Measurements from ENCODE around the gene MYO3A.

DNA sequence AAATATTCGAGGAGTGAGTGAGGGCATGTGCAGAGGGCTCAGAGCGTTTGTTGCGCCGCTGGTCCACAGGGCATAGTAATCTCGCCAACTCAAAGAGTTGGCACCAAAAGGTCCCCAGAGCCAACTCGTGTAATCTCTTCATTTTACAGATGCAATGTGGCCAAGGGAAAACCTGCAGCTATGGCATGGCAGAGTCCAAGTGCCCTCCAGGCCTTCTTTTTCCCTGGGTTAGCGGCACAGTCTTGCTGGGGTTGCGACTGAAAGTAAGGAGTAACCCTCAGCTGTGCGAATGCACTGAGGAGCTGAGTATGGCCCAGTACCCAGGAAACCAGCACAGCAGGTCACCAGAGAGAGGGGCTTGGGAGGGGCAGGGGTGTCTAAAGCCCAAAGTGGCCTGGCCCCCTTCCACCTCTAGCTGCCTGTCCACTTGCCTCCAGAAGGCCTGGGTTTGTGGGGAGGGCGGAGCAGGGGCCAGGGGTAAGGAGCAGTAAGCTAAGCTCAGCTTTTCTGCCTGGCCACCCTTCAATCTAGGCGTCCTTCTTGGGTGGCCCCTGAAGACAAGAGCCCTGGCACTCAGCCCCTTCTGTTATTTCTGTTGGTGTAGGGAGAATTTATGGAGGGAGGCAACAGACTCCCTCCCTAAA is 279.2 kb downstream of the MYO3A start:
- TF ChIP-seq, protein P1, sequence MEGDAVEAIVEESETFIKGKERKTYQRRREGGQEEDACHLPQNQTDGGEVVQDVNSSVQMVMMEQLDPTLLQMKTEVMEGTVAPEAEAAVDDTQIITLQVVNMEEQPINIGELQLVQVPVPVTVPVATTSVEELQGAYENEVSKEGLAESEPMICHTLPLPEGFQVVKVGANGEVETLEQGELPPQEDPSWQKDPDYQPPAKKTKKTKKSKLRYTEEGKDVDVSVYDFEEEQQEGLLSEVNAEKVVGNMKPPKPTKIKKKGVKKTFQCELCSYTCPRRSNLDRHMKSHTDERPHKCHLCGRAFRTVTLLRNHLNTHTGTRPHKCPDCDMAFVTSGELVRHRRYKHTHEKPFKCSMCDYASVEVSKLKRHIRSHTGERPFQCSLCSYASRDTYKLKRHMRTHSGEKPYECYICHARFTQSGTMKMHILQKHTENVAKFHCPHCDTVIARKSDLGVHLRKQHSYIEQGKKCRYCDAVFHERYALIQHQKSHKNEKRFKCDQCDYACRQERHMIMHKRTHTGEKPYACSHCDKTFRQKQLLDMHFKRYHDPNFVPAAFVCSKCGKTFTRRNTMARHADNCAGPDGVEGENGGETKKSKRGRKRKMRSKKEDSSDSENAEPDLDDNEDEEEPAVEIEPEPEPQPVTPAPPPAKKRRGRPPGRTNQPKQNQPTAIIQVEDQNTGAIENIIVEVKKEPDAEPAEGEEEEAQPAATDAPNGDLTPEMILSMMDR (IDR thresholded peaks at IDR 0.05): no peak
- no peak for TF ChIP-seq EP300 (IDR thresholded peaks at IDR 0.05)
- no peak for TF ChIP-seq POLR2A (IDR thresholded peaks at IDR 0.05)

Data from tibial nerve (tissue), 4 donors.